Esophagus (tissue), 2 donors: Measurements from ENCODE around the gene UPB1. TPM values are rescaled to one million over a fixed set of nuclear protein-coding genes. Genes with fewer than 3 reads are reported as not detected.

Experiments used
- H3K27ac ChIP-seq, 2 donors: one replicate each; pipeline ENCODE4 v1.5.1; 2013; ENCODE audit warnings: low read depth in 2 of 2, mild to moderate bottlenecking in 2 of 2, inconsistent platforms in 1 of 2, low read length in 1 of 2, moderate library complexity in 1 of 2
- H3K27me3 ChIP-seq, 2 donors: one replicate each; pipeline ENCODE4 v1.6.1; 2013; ENCODE audit warnings: low read length in 2 of 2, control low read depth in 1 of 2, mild to moderate bottlenecking in 1 of 2; ENCODE audit not compliant: insufficient read depth in 2 of 2, control insufficient read depth in 1 of 2
- H3K36me3 ChIP-seq, 2 donors: one replicate each; pipeline ENCODE4 v1.6.1; 2013; ENCODE audit warnings: low read length in 1 of 2; ENCODE audit not compliant: control insufficient read depth in 2 of 2, insufficient read depth in 2 of 2
- H3K4me1 ChIP-seq, 2 donors: one replicate each; pipeline ENCODE4 v1.6.1; 2013; ENCODE audit warnings: low read length in 1 of 2; ENCODE audit not compliant: control insufficient read depth in 2 of 2, insufficient read depth in 2 of 2
- H3K4me3 ChIP-seq, 2 donors: one replicate each; pipeline ENCODE4 v1.5.1; 2013; ENCODE audit warnings: low read length in 2 of 2, mild to moderate bottlenecking in 2 of 2, low read depth in 1 of 2, moderate library complexity in 1 of 2
- H3K9me3 ChIP-seq, 2 donors: one replicate each; pipeline ENCODE4 v1.6.1; 2013; ENCODE audit warnings: mild to moderate bottlenecking in 2 of 2, low read depth in 1 of 2, low read length in 1 of 2, moderate library complexity in 1 of 2; ENCODE audit not compliant: control insufficient read depth in 2 of 2, insufficient read depth in 1 of 2
- WGBS, 2 donors: extraction: QIAGEN DNeasy Blood & Tissue Kit; methylation state at CpG; one replicate each; pipeline ENCODE4 v1.1.7; 2013; 5-methylcytosine and 5-hydroxymethylcytosine counted together
- polyA plus RNA-seq, 2 donors: library from polyadenylated mRNA; stranded (reverse); fragments of 200-250 nt; gene quantifications; one replicate each; pipeline ENCODE4 v1.2.3, GENCODE V29; 2013
- donor health status: healthy with polysubstance abuse.
- donor health status: Bipolar disorder and iron deficiency.

The UPB1 gene
- polyA plus RNA-seq, 2 donors: 0.04 to 0.06 TPM

- Histone ChIP-seq H3K27ac (no peak overlapping the region), H3K27me3 (no peaks in the 10 kb centered on the region), H3K4me1 (no peaks in the 10 kb centered on the region), H3K4me3 (no peak overlapping the region), H3K9me3 (no peaks in the 10 kb centered on the region), H3K36me3 (peaks cover 4 to 29% of the 10 kb centered on the region in 2 donors)
- 72 to 73% methylated on average over 8 of the region's 8 CpGs for WGBS, 2 donors
Observed at GRCh38 chr22:24566899-24567511, 71.9 kb downstream of the UPB1 start.

GRCh38 chr22:24567668-24568067 is 72.5 kb downstream of the UPB1 start:
- Histone ChIP-seq H3K27ac (no peak overlapping the region), H3K4me3 (no peak overlapping the region), H3K36me3 (peaks cover 8 to 35% of the 10 kb centered on the region in 2 donors), H3K4me1 (no peaks in the 10 kb centered on the region), H3K27me3 (no peaks in the 10 kb centered on the region), H3K9me3 (no peaks in the 10 kb centered on the region)
- 80 to 82% methylated on average over 10 of the region's 10 CpGs for WGBS, 2 donors

GRCh38 chr22:24571266-24571665 is 76.1 kb downstream of the UPB1 start:
- 92% methylated on average over 7 of the region's 7 CpGs for WGBS, 2 donors
- Histone ChIP-seq H3K4me3 (no peak overlapping the region), H3K36me3 (peaks cover 11 to 44% of the 10 kb centered on the region in 2 donors), H3K9me3 (no peaks in the 10 kb centered on the region), H3K27me3 (no peaks in the 10 kb centered on the region), H3K4me1 (no peaks in the 10 kb centered on the region), H3K27ac (no peak overlapping the region)

- Histone ChIP-seq H3K4me1 (no peaks in the 10 kb centered on the region), H3K27ac (no peak overlapping the region), H3K36me3 (peaks cover 8 to 16% of the 10 kb centered on the region in 2 donors), H3K27me3 (no peaks in the 10 kb centered on the region), H3K4me3 (no peak overlapping the region), H3K9me3 (no peaks in the 10 kb centered on the region)
- 48 to 58% methylated on average over 1 of the region's 1 CpG for WGBS, 2 donors
Observed at GRCh38 chr22:24576778-24577177, 81.6 kb downstream of the UPB1 start.

Other genes with a start within 250 kb of the UPB1 start
- 10 to 100 TPM; 11.0 to 11.4 TPM for gene SPECC1L, start 224.5 kb upstream of the UPB1 start, polyA plus RNA-seq
- gene ADORA2A, start 67.7 kb upstream of the UPB1 start, polyA plus RNA-seq: under 1 TPM; 0.72 to 0.92 TPM
- gene GUCD1, start 59.8 kb downstream of the UPB1 start, polyA plus RNA-seq: 10 to 100 TPM; 50.4 to 62.9 TPM
- gene SNRPD3, start 60.7 kb downstream of the UPB1 start, polyA plus RNA-seq: 100 to 1,000 TPM in 1 of 2 donors, 10 to 100 TPM in 1; 71.3 to 134 TPM
- gene LRRC75B, start 97.7 kb downstream of the UPB1 start, polyA plus RNA-seq: 10 to 100 TPM in 1 of 2 donors, 1 to 10 TPM in 1; 8.5 to 11.3 TPM
- gene GGT1, start 107.9 kb downstream of the UPB1 start, polyA plus RNA-seq: 1 to 10 TPM; 1.5 to 3.9 TPM